BE2C (cell line): ENCODE measurements around the gene COL15A1.

ENCODE experiments used
- DNase-seq: peaks from one replicate; pipeline ENCODE4 v3.0.0-alpha.2; 2020
- H3K27me3 ChIP-seq: fragments of 250-450 bp; sonication (Bioruptor Pico); 2 replicates; pipeline ENCODE4 v1.5.1; 2020; ENCODE audit warnings: mild to moderate bottlenecking
- H3K36me3 ChIP-seq: fragments of 250-450 bp; sonication (Bioruptor Pico); 2 replicates; pipeline ENCODE4 v1.5.1; 2020; ENCODE audit warnings: mild to moderate bottlenecking
- H3K4me1 ChIP-seq: fragments of 250-450 bp; sonication (Bioruptor Pico); 2 replicates; pipeline ENCODE4 v1.5.1; 2020
- H3K4me3 ChIP-seq: 2 replicates; pipeline ENCODE4 v1.5.1; 2011; ENCODE audit warnings: low read depth, low read length
- H3K9me3 ChIP-seq: fragments of 250-450 bp; sonication (Bioruptor Pico); 2 replicates; pipeline ENCODE4 v1.5.1; 2020
- TF ChIP-seq, protein P1 (sequence below): IDR thresholded peaks from 2 replicates; pipeline ENCODE4 v1.5.1; 2012; ENCODE audit warnings: mild to moderate bottlenecking, low read depth, low read length

COL15A1 gene

GRCh38 chr9:98927724-98928123 lies 16.0 kb upstream of the COL15A1 start:
- no peak for DNase-seq

GRCh38 chr9:98929071-98929470 lies 14.6 kb upstream of the COL15A1 start:
- DNase-seq = no peak
- H3K4me3 ChIP-seq = no peak overlapping the region
- TF ChIP-seq, protein P1, sequence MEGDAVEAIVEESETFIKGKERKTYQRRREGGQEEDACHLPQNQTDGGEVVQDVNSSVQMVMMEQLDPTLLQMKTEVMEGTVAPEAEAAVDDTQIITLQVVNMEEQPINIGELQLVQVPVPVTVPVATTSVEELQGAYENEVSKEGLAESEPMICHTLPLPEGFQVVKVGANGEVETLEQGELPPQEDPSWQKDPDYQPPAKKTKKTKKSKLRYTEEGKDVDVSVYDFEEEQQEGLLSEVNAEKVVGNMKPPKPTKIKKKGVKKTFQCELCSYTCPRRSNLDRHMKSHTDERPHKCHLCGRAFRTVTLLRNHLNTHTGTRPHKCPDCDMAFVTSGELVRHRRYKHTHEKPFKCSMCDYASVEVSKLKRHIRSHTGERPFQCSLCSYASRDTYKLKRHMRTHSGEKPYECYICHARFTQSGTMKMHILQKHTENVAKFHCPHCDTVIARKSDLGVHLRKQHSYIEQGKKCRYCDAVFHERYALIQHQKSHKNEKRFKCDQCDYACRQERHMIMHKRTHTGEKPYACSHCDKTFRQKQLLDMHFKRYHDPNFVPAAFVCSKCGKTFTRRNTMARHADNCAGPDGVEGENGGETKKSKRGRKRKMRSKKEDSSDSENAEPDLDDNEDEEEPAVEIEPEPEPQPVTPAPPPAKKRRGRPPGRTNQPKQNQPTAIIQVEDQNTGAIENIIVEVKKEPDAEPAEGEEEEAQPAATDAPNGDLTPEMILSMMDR = no peak
- H3K27me3 ChIP-seq = peaks cover 27% of the 10 kb centered on the region
- no peaks in the 10 kb centered on the region for H3K4me1 ChIP-seq
- H3K36me3 ChIP-seq = no peaks in the 10 kb centered on the region
- H3K9me3 ChIP-seq = no peaks in the 10 kb centered on the region

More at GRCh38 chr9:98927724-98928123, 16.0 kb upstream of the COL15A1 start:
- H3K4me1 ChIP-seq = no peaks in the 10 kb centered on the region
- peaks cover 31% of the 10 kb centered on the region for H3K27me3 ChIP-seq
- TF ChIP-seq, protein P1 = no peak
- no peaks in the 10 kb centered on the region for H3K9me3 ChIP-seq
- no peak overlapping the region for H3K4me3 ChIP-seq
- H3K36me3 ChIP-seq = no peaks in the 10 kb centered on the region

DNA sequence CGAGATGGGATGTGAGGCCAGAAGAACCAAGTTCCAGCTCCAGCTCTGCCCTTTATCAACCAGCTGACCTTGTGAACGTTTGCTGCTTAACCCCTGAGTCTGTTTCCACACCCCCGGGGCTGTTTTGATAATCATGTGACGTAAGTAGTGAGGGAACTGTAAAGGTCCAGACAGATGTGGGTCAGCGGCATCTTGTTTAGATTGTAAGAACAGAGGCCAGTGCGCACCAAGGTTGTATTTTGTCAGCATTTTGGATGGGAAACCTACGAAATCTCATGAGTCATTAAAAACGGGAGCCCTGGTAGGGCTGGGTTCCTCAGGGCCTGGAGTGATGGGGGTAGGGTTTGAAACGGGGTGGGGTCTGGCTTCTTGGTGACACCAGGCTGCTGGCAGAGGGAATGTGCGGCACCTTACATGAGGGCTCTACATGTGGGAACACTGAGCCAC lies 13.8 kb upstream of the COL15A1 start:
- Histone ChIP-seq H3K9me3 (no peaks in the 10 kb centered on the region), H3K4me3 (no peak overlapping the region), H3K27me3 (peaks cover 23% of the 10 kb centered on the region), H3K4me1 (no peaks in the 10 kb centered on the region), H3K36me3 (no peaks in the 10 kb centered on the region)
- no peak for DNase-seq
- TF ChIP-seq, protein P1 = no peak

GRCh38 chr9:98930792-98931191 lies 12.9 kb upstream of the COL15A1 start:
- H3K9me3 ChIP-seq = no peaks in the 10 kb centered on the region
- TF ChIP-seq, protein P1 = no peak
- no peak overlapping the region for H3K4me3 ChIP-seq
- no peaks in the 10 kb centered on the region for H3K36me3 ChIP-seq
- no peak for DNase-seq
- peaks cover 23% of the 10 kb centered on the region for H3K27me3 ChIP-seq
- H3K4me1 ChIP-seq = no peaks in the 10 kb centered on the region

DNA sequence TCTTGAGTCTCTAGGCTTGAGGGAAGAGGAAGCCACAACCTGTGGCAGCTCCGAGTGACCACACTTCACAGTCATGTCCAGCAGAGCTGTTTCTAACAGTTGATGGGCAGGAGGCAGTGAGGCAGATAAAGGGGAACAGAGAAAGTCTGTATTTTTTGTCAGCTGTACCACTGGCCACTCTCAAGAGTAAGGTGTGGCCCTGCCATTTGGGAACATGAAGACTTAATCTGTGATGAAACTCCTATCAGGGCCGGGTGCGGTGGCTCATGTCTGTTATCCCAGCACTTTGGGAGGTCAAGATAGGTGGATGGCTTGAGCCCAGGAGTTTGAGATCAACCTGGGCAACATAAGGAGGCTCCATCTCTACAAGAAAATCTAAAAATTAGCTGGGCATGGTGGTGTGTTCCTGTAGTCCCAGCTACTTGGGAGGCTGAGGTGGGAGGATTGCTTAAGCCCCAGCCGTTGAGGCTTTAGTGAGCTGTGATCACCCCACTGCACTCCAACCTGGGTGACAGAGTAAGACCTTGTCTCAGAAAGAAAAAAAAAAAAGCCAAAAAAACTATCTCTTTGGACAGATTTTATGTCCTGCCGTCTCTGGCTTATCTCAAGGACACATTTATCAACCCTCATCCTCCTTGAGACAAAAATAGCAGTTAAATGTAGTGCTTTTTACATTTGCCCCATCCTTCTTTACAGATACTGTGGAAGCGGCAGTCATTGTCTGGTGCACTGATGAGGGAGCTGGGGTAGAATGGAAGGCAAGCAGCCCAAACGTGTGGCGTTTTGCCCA lies 11.9 kb upstream of the COL15A1 start:
- DNase-seq = no peak
- H3K36me3 ChIP-seq = no peaks in the 10 kb centered on the region
- H3K9me3 ChIP-seq = no peaks in the 10 kb centered on the region
- no peak overlapping the region for H3K4me3 ChIP-seq
- peaks cover 23% of the 10 kb centered on the region for H3K27me3 ChIP-seq
- TF ChIP-seq, protein P1 = no peak
- H3K4me1 ChIP-seq = no peaks in the 10 kb centered on the region

- TF ChIP-seq, protein P1 = no peak
- no peak for DNase-seq
These were observed 10.5 kb upstream of the COL15A1 start for GRCh38 chr9:98933185-98933584.

More at GRCh38 chr9:98933185-98933584, 10.5 kb upstream of the COL15A1 start:
- H3K4me1 ChIP-seq = no peaks in the 10 kb centered on the region
- H3K4me3 ChIP-seq = no peak overlapping the region
- peaks cover 23% of the 10 kb centered on the region for H3K27me3 ChIP-seq
- no peaks in the 10 kb centered on the region for H3K36me3 ChIP-seq
- H3K9me3 ChIP-seq = no peaks in the 10 kb centered on the region
